Central memory CD8-positive, alpha-beta T cell (primary cell): Measurements from ENCODE around the gene EDEM2.
"Not testable (repeated sequence)": the region's sequence is repeated elsewhere in the genome, so short reads cannot be mapped to it uniquely, and the experiment has no call there.

Source experiments
- ATAC-seq: fragments of 150-1000 bp; cut with Tn5 transposase; replicated peaks from 2 replicates; pipeline ENCODE4 v1.10.0; 2022; ENCODE audit warnings: mild to moderate bottlenecking, moderate FRiP score, moderate number of reproducible peaks; ENCODE audit not compliant: poor library complexity, severe bottlenecking; ENCODE audit errors: extremely low read depth
- DNase-seq, 2 donors: peaks; one replicate each; pipeline ENCODE4 v3.0.0; 2021; ENCODE audit warnings: low spot score in 2 of 2
- H3K27ac Mint-ChIP-seq: one replicate; pipeline ENCODE4 v1.8.0; 2022; ENCODE audit warnings: low read depth, mild to moderate bottlenecking, moderate library complexity, mixed read lengths
- H3K27me3 Mint-ChIP-seq: one replicate; pipeline ENCODE4 v1.8.0; 2022; ENCODE audit warnings: mixed read lengths
- H3K36me3 Mint-ChIP-seq: one replicate; pipeline ENCODE4 v1.8.0; 2022; ENCODE audit warnings: mild to moderate bottlenecking, moderate library complexity, mixed read lengths; ENCODE audit not compliant: insufficient read depth
- H3K4me1 Mint-ChIP-seq: one replicate; pipeline ENCODE4 v1.8.0; 2022; ENCODE audit warnings: mixed read lengths
- H3K4me3 Mint-ChIP-seq: one replicate; pipeline ENCODE4 v1.8.0; 2022; ENCODE audit warnings: mild to moderate bottlenecking, moderate library complexity, mixed read lengths
- H3K9me3 Mint-ChIP-seq: one replicate; pipeline ENCODE4 v1.8.0; 2022; ENCODE audit warnings: mixed read lengths

The EDEM2 gene

DNA sequence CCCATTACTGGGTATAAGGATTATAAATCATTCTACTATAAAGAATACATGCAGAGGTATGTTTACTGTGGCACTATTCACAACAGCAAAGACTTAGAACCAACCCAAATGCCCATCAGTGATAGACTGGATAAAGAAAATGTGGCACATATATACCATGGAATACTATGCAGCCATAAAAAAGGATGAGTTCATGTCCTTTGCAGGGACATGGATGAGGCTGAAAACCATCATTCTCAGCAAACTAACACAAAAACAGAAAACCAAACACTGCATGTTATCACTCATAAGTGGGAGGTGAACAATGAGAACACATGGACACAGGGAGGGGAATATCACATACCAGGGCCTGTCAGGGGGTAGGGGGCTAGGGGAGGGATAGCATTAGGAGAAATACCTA, 17.4 kb upstream of the EDEM2 start:
- not testable (repeated sequence) for H3K9me3 Mint-ChIP-seq, ATAC-seq

DNA sequence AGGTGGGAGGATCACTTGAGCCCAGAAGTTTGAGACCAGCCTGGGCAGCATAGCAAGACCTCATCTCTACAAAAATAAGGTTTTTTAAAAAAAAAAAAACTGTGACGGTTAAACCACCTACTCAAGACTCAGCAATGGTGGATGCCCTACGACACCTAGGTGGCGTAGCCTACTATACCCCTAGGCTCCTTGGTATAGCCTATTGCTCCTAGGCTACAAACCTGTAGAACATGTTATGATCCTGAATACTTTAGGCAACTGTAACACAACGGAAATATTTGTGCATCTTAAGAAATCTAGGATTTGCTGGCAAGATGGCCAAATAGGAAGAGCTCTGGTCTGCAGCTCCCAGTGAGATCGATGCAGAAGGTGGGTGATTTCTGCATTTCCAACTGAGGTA, 13.2 kb upstream of the EDEM2 start:
- H3K4me1 Mint-ChIP-seq = peaks cover 12% of the 10 kb centered on the region
- DNase-seq, H3K9me3 Mint-ChIP-seq, H3K36me3 Mint-ChIP-seq, H3K27ac Mint-ChIP-seq, ATAC-seq, H3K27me3 Mint-ChIP-seq: not testable (repeated sequence)
- peak overlapping the region; percentile 48 for H3K4me3 Mint-ChIP-seq

More for the DNA sequence above, 17.4 kb upstream of the EDEM2 start:
- H3K27ac Mint-ChIP-seq, H3K4me3 Mint-ChIP-seq, H3K36me3 Mint-ChIP-seq, H3K27me3 Mint-ChIP-seq, DNase-seq: not testable (repeated sequence)
- peaks cover 12% of the 10 kb centered on the region for H3K4me1 Mint-ChIP-seq

GRCh38 chr20:35156978-35157377, 9.8 kb upstream of the EDEM2 start:
- H3K4me1 Mint-ChIP-seq = peaks cover 8% of the 10 kb centered on the region
- H3K4me3 Mint-ChIP-seq = no peak overlapping the region
- H3K27ac Mint-ChIP-seq = no peak overlapping the region
- ATAC-seq = no peak
- no peaks in the 10 kb centered on the region for H3K9me3 Mint-ChIP-seq
- no peaks in the 10 kb centered on the region for H3K27me3 Mint-ChIP-seq
- no peaks in the 10 kb centered on the region for H3K36me3 Mint-ChIP-seq
- no peak for DNase-seq

DNA sequence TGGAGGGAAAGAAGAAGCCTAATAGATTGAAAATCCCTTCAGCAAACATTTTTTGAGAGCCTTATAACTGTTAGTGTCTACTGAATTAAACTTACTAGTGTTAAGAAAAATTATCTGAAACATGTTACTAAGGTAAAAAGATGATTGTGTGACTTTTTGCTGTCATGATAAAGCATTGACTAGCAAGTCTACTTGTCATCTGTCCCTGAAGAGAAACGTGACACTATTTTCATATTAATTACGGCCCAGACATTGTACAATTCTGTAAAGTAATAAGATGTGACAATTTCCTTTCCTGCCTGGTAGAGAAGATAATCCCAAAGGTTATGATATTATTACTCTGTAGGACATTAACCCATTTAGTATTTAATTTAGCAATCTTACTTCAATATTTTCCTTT, 8.8 kb upstream of the EDEM2 start:
- H3K4me3 Mint-ChIP-seq = no peak overlapping the region
- no peaks in the 10 kb centered on the region for H3K4me1 Mint-ChIP-seq
- no peaks in the 10 kb centered on the region for H3K27me3 Mint-ChIP-seq
- DNase-seq (no peak), ATAC-seq (no peak)
- H3K36me3 Mint-ChIP-seq = no peaks in the 10 kb centered on the region
- no peak overlapping the region for H3K27ac Mint-ChIP-seq
- no peaks in the 10 kb centered on the region for H3K9me3 Mint-ChIP-seq

DNA sequence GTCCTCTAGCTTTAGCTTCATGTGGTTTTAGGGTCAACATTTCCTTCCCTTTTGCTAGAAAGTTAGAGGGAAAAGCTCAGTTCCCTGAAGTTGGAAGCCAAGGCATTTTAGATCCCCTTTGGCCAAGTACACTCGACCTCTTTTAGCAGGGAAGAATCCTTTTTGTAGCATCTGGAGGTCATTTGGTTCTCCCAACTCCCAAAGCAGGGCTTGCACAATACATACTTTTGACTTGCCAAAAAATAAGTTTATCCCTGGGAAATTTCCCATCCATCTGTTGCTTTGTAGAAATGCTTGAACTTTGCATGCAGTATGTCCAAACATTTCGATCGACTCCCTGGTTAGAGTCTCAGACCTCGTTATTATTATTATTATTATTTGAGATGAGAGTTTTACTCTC, 4.6 kb upstream of the EDEM2 start:
- Mint-ChIP-seq H3K4me1 (peaks cover 12% of the 10 kb centered on the region), H3K9me3 (no peaks in the 10 kb centered on the region), H3K27me3 (no peaks in the 10 kb centered on the region), H3K4me3 (no peak overlapping the region), H3K27ac (no peak overlapping the region), H3K36me3 (peaks cover 6% of the 10 kb centered on the region)
- DNase-seq (no peak), ATAC-seq (no peak)

DNA sequence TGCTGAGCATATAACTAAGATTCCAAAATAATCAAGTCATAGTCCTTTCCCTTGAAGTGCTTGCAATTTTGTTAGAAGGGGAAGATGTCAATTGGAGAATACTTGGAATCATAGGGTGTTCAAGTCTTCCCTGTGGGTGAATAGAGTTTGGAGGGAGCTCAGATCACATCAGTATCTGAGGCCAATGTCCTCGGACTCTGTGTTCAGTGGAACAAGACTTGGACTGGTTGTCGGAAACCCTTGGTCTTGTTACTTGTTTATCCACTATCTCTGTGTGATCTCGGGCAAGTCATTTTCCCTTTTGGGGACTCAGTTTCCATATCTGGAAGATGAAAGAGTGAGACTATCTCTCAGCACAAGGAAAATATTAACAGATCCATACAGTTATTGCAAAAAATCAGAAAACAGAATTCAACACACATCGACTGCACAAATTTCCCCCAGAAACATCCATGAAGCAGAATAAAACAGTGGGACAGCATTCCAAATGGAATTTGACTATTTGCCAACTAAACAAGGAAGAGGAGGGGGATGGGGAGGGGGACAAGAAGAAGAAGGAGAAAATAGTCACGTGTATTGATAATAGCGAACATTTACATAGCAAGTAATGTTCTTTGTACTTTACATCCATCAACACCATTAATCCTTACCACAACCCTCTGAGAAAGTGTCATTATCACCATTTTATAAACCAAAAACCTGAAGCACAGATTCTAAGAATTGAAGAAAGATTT, 3.9 kb upstream of the EDEM2 start:
- ATAC-seq = no peak
- no peak for DNase-seq
- Mint-ChIP-seq H3K36me3 (peaks cover 7% of the 10 kb centered on the region), H3K9me3 (no peaks in the 10 kb centered on the region), H3K4me3 (no peak overlapping the region), H3K27me3 (no peaks in the 10 kb centered on the region), H3K27ac (no peak overlapping the region), H3K4me1 (peaks cover 19% of the 10 kb centered on the region)

DNA sequence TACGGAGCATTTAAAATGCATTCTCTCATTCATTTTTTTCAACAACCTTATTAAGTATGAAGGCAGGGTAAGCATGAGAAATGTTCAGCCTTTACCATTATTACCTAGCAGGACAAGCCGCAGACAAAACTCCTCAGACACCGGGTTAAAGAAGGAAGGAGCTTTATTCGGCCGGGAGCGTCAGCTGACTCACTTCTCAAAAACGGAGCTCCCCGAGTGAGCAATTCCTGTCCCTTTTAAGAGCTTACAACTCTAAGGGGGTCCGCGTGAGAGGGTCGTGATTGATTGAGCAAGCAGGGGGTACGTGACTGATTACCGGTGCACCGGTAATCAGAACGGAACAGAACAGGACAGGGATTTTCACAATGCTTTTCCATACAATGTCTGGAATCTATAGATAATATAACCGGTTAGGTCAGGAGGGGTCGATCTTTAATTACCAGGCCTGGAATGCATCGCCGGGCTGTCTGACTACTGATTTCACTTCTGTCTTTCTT, 487 bp upstream of the EDEM2 start:
- not testable (repeated sequence) for H3K27me3 Mint-ChIP-seq, DNase-seq, H3K9me3 Mint-ChIP-seq
- Mint-ChIP-seq H3K4me3 (peak overlapping the region; percentile 95), H3K36me3 (peaks cover 17% of the 10 kb centered on the region), H3K4me1 (peaks cover 31% of the 10 kb centered on the region), H3K27ac (peak overlapping the region; percentile 94)
- peak; percentile 21 for ATAC-seq

DNA sequence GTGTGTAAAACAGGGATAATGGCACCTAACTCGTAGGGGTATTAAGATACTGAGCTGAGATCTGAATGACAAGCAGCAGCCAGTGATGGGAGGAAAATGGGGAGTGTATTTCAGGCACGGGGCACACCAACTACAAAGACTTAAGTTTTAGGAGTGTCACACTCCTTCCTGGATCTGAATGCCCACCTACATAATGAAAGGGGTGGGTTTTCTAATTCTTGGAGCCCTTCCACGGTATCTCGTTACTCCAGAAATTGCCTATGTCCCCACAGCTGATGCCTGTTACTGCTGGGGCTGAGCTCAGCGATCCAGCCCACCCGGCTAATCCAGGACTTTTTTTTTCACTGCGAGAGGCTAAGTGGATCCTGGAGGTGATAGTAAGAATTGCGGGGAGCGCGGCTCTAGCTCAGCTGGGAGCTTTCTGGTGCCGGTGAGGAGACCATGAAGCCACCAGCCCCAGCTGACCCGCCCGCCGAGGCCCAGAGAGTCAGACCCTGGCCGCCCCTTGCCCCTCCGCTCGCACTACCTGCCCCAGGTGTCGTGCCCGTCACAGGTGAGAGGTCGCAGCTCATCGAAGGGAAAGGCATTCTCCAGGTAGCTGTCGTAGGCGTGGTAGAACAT, 727 bp downstream of the EDEM2 start:
- Mint-ChIP-seq H3K27me3 (no peaks in the 10 kb centered on the region), H3K4me3 (peak overlapping the region; percentile 95), H3K9me3 (no peaks in the 10 kb centered on the region), H3K4me1 (peaks cover 31% of the 10 kb centered on the region), H3K36me3 (peaks cover 26% of the 10 kb centered on the region), H3K27ac (peak overlapping the region; percentile 94)
- DNase-seq (no peak), ATAC-seq (no peak)

GRCh38 chr20:35145141-35145564, 2.0 kb downstream of the EDEM2 start:
- ATAC-seq = peak; percentile 24

GRCh38 chr20:35144694-35145093, 2.4 kb downstream of the EDEM2 start:
- Mint-ChIP-seq H3K27ac (no peak overlapping the region), H3K9me3 (no peaks in the 10 kb centered on the region), H3K27me3 (no peaks in the 10 kb centered on the region), H3K4me1 (peaks cover 37% of the 10 kb centered on the region), H3K36me3 (peaks cover 38% of the 10 kb centered on the region), H3K4me3 (peak overlapping the region; percentile 46)
- DNase-seq (no peak), ATAC-seq (no peak)

More at GRCh38 chr20:35145141-35145564, 2.0 kb downstream of the EDEM2 start:
- Mint-ChIP-seq H3K36me3 (peaks cover 34% of the 10 kb centered on the region), H3K4me3 (peak overlapping the region; percentile 46), H3K4me1 (peaks cover 37% of the 10 kb centered on the region), H3K9me3 (no peaks in the 10 kb centered on the region), H3K27ac (no peak overlapping the region), H3K27me3 (no peaks in the 10 kb centered on the region)
- no peak for DNase-seq

GRCh38 chr20:35135867-35136586, 11.1 kb downstream of the EDEM2 start:
- DNase-seq (no peak), ATAC-seq (no peak)
- Mint-ChIP-seq H3K27me3 (no peaks in the 10 kb centered on the region), H3K27ac (no peak overlapping the region), H3K4me1 (peaks cover 6% of the 10 kb centered on the region), H3K9me3 (no peaks in the 10 kb centered on the region), H3K36me3 (peaks cover 79% of the 10 kb centered on the region), H3K4me3 (no peak overlapping the region)

DNA sequence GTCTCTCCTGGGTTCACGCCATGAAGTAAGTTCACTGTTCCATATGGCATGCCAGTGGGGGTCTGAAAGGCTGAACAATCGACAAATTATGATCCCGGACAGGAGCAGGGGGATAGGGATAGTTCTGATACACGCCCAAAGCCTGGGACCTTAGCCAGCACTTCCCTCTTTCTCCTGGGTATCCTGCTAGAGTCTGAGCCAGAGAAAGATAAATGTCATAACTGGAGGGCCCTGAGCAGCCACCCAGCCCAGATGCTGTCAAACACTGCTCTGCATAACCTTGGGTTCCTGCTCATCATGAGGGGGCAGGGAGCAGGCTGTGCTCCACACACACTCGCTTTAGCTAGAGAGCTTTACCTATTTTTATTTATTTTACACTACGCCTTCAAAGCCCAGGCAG, 12.3 kb downstream of the EDEM2 start:
- peaks cover 78% of the 10 kb centered on the region for H3K36me3 Mint-ChIP-seq
- H3K27me3 Mint-ChIP-seq = no peaks in the 10 kb centered on the region
- DNase-seq (no peak), ATAC-seq (no peak)
- H3K27ac Mint-ChIP-seq = no peak overlapping the region
- no peak overlapping the region for H3K4me3 Mint-ChIP-seq
- no peaks in the 10 kb centered on the region for H3K9me3 Mint-ChIP-seq
- no peaks in the 10 kb centered on the region for H3K4me1 Mint-ChIP-seq
